ENCODE results near the gene CDKL1.

CDKL1 gene

DNA sequence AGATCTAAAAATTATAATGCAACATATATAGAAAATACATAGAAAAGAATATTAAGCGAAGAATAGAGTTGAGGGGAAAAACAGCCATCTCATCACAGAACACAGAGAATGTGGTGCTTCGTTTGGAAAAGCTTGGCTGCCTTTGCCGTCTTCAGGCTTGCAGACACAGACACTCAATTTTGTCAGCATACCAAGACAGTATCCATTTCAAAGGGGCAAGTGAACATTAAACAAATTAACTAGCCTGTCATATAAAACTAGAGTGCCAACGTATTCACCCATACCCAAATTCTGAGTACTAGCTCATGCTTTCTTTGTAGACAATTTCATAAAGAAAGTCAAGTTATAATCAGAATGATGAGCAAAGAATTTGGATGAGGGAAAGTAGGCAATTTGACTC is 44.1 kb downstream of the CDKL1 start:
- Histone ChIP-seq H3K4me1 (no peaks in the 10 kb centered on the region; the same call in 1 of the 2 replicates), H3K27me3 (no peaks in the 10 kb centered on the region), H3K36me3 (no peaks in the 10 kb centered on the region), H3K4me3 (ENCODE audit: low read depth, low read length) (no peak overlapping the region), H3K9me3 (no peaks in the 10 kb centered on the region)
- no peak for DNase-seq
- no peak for TF ChIP-seq CTCF (IDR thresholded peaks at IDR 0.05; ENCODE audit: low read depth, low read length)

GRCh38 chr14:50350975-50351374 is 45.7 kb downstream of the CDKL1 start:
- Histone ChIP-seq H3K4me3 (ENCODE audit: low read depth, low read length) (no peak overlapping the region), H3K9me3 (no peaks in the 10 kb centered on the region), H3K36me3 (no peaks in the 10 kb centered on the region), H3K4me1 (no peaks in the 10 kb centered on the region; the same call in 1 of the 2 replicates), H3K27me3 (no peaks in the 10 kb centered on the region)
- no peak for DNase-seq
- TF ChIP-seq CTCF (IDR thresholded peaks at IDR 0.05; ENCODE audit: low read depth, low read length), result no peak

DNA sequence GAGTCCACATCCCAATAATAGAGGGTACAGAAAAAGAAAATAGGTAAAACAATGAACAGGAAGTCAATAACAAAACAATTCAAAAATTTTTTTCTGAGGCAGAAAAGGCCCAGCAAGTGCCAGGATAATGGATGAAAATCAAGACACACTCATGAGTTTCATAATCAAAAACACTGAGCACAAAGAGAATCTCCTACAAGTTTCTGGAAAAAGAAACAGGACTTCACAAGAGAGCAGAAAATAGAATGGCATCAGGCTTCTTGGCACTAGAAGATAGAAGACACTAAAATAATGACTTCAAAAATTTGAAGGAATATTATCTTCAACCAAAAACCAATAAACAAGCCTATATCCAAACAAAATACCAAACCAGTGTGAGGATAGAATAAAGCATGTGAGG is 47.7 kb downstream of the CDKL1 start:
- Histone ChIP-seq H3K36me3 (no peaks in the 10 kb centered on the region), H3K4me1 (no peaks in the 10 kb centered on the region; the same call in 1 of the 2 replicates), H3K9me3 (no peaks in the 10 kb centered on the region), H3K4me3 (ENCODE audit: low read depth, low read length) (no peak overlapping the region), H3K27me3 (no peaks in the 10 kb centered on the region)
- no peak for TF ChIP-seq CTCF (IDR thresholded peaks at IDR 0.05; ENCODE audit: low read depth, low read length)
- DNase-seq, result no peak

- Histone ChIP-seq H3K4me3 (ENCODE audit: low read depth, low read length) (no peak overlapping the region), H3K36me3 (no peaks in the 10 kb centered on the region), H3K4me1 (no peaks in the 10 kb centered on the region; the same call in 1 of the 2 replicates), H3K9me3 (no peaks in the 10 kb centered on the region), H3K27me3 (no peaks in the 10 kb centered on the region)
- no peak for TF ChIP-seq CTCF (IDR thresholded peaks at IDR 0.05; ENCODE audit: low read depth, low read length)
- no peak for DNase-seq
Measured at GRCh38 chr14:50347521-50347920, 49.2 kb downstream of the CDKL1 start.

- DNase-seq, result no peak
- H3K4me1 ChIP-seq, result no peaks in the 10 kb centered on the region; the same call in 1 of the 2 replicates
- no peaks in the 10 kb centered on the region for H3K27me3 ChIP-seq
- H3K36me3 ChIP-seq, result no peaks in the 10 kb centered on the region
- H3K4me3 ChIP-seq (ENCODE audit: low read depth, low read length), result no peak overlapping the region
- no peak for TF ChIP-seq CTCF (IDR thresholded peaks at IDR 0.05; ENCODE audit: low read depth, low read length)
- H3K9me3 ChIP-seq, result no peaks in the 10 kb centered on the region
Measured at GRCh38 chr14:50345846-50346422, 50.7 kb downstream of the CDKL1 start.

GRCh38 chr14:50344876-50345563 is 51.7 kb downstream of the CDKL1 start:
- no peaks in the 10 kb centered on the region for H3K36me3 ChIP-seq
- DNase-seq, result no peak
- TF ChIP-seq CTCF (IDR thresholded peaks at IDR 0.05; ENCODE audit: low read depth, low read length), result no peak
- H3K4me1 ChIP-seq, result no peaks in the 10 kb centered on the region; the same call in 1 of the 2 replicates
- H3K9me3 ChIP-seq, result no peaks in the 10 kb centered on the region
- no peak overlapping the region for H3K4me3 ChIP-seq (ENCODE audit: low read depth, low read length)
- no peaks in the 10 kb centered on the region for H3K27me3 ChIP-seq
